T-helper 2 cell treated with Interferon-gamma antibody and Interleukin-4, amounts not matched to agents 5 μg/mL and 100 μg/mL, for 36 hours (primary cell): ENCODE measurements around the gene KIAA1755.

Experiments
- DNase-seq: peaks from one replicate; pipeline ENCODE4 v3.0.0; 2021; ENCODE audit warnings: low spot score
- H3K27ac Mint-ChIP-seq: one replicate; pipeline ENCODE4 v1.8.0; 2021; ENCODE audit warnings: mild to moderate bottlenecking, mixed read lengths
- H3K27me3 Mint-ChIP-seq: one replicate; pipeline ENCODE4 v1.8.0; 2021; ENCODE audit warnings: low read depth, mixed read lengths
- H3K36me3 Mint-ChIP-seq: one replicate; pipeline ENCODE4 v1.8.0; 2021; ENCODE audit warnings: low read depth, mixed read lengths
- H3K4me1 Mint-ChIP-seq: one replicate; pipeline ENCODE4 v1.8.0; 2021; ENCODE audit warnings: low read depth, mixed read lengths
- H3K4me3 Mint-ChIP-seq: one replicate; pipeline ENCODE4 v1.8.0; 2022; ENCODE audit warnings: mild to moderate bottlenecking, moderate library complexity, mixed read lengths
- H3K9me3 Mint-ChIP-seq: one replicate; pipeline ENCODE4 v1.8.0; 2021; ENCODE audit warnings: mixed read lengths

The KIAA1755 gene

GRCh38 chr20:38219006-38219950, 41.3 kb downstream of the KIAA1755 start:
- Mint-ChIP-seq H3K4me3 (no peak overlapping the region), H3K9me3 (no peaks in the 10 kb centered on the region), H3K4me1 (peaks cover 2% of the 10 kb centered on the region)

GRCh38 chr20:38218566-38218885, 42.0 kb downstream of the KIAA1755 start:
- Mint-ChIP-seq H3K27ac (no peak overlapping the region), H3K4me3 (no peak overlapping the region), H3K4me1 (peaks cover 2% of the 10 kb centered on the region), H3K9me3 (no peaks in the 10 kb centered on the region), H3K27me3 (no peaks in the 10 kb centered on the region), H3K36me3 (no peaks in the 10 kb centered on the region)
- no peak for DNase-seq

More at GRCh38 chr20:38219006-38219950, 41.3 kb downstream of the KIAA1755 start:
- no peak for DNase-seq
- Mint-ChIP-seq H3K27me3 (no peaks in the 10 kb centered on the region), H3K36me3 (no peaks in the 10 kb centered on the region), H3K27ac (no peak overlapping the region)

DNA sequence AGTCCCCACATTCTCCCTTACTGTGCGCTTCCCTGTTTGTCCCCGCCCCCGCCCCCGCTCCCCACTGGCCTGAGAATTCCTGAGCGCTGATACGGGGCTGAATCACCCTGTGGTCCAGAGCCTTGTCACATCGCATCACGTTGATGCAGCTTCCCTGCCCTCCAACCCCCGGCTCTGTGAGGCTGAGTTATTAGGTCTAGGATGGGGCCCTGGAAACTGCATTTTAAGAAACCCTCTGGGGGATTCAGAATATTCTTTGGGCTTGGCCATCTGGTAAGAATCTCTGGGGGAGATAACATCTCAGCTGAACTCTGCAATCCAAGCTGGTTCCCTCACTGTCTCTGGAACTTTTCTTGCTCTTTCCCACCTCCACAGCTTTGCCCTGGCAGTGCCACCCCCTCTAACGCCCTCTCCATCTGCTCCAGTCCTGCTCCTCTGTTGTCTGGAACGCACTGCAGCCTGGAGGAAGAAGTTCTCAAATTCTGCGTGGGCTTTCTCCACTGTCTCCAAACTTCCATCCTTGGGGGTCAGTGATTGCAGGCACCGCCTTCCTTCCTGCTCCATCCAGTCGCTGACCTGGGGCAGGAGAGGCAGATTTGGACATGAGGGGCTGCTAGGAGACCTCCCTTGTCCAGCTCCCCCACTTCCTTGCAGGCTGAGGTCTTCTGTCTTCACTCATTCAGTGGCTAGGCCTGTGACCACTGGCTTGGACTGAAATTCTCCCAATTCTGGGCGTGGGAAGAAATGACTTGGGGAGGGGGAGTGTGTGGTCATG, 42.6 kb downstream of the KIAA1755 start:
- no peaks in the 10 kb centered on the region for H3K36me3 Mint-ChIP-seq
- H3K4me1 Mint-ChIP-seq = peaks cover 2% of the 10 kb centered on the region
- no peaks in the 10 kb centered on the region for H3K27me3 Mint-ChIP-seq
- H3K9me3 Mint-ChIP-seq = no peaks in the 10 kb centered on the region
- no peak for DNase-seq
- H3K27ac Mint-ChIP-seq = no peak overlapping the region
- H3K4me3 Mint-ChIP-seq = no peak overlapping the region

DNA sequence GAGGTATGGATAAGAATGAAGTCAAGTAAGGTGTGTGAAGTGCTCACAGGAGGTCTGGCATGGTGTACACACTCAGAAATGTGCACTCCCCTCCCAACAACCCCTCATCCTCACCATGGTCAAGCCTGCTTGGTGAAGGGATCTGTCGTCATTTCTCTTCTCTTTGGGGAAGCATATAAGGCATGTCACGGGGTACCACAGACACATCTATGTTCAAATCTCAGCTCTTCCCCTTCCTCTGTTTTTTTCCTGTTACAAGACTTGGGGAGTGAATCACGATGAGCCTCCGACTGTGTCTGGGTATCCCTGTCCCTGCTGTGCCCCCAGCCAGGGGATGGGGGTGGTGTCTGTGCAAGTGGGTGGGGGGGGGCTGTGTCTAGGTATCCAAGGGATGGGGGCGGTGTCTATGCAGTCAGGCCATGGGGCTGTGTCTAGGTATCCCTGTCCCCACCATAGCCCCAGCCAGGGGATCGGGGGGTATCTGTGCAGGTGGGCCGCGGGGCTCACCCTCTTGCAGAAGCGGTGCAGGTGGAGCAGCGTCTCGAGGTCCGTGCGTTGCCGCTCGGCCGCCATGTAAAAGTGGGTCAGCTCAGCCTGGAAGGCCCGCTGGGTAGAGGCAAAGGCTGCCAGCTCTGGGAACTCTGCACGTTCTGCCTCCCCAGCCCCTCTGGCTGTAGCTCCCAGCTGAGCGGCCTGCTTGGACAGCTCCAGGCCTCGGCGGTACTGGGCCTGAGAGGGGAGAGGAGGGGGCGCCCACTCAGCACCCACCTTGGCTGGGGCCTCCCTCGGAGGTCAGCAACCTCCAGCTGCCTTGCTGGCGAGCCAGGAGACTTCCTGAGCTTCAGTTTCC, 43.6 kb downstream of the KIAA1755 start:
- H3K4me3 Mint-ChIP-seq = no peak overlapping the region
- DNase-seq = no peak
- H3K4me1 Mint-ChIP-seq = peaks cover 2% of the 10 kb centered on the region
- H3K27me3 Mint-ChIP-seq = no peaks in the 10 kb centered on the region
- H3K36me3 Mint-ChIP-seq = no peaks in the 10 kb centered on the region
- no peak overlapping the region for H3K27ac Mint-ChIP-seq
- H3K9me3 Mint-ChIP-seq = no peaks in the 10 kb centered on the region

- H3K9me3 Mint-ChIP-seq = no peaks in the 10 kb centered on the region
- H3K27ac Mint-ChIP-seq = no peak overlapping the region
- H3K4me1 Mint-ChIP-seq = peaks cover 2% of the 10 kb centered on the region
- H3K27me3 Mint-ChIP-seq = no peaks in the 10 kb centered on the region
- no peak overlapping the region for H3K4me3 Mint-ChIP-seq
- DNase-seq = no peak
- no peaks in the 10 kb centered on the region for H3K36me3 Mint-ChIP-seq
These were observed 44.3 kb downstream of the KIAA1755 start for GRCh38 chr20:38216201-38216600.

- Mint-ChIP-seq H3K27me3 (no peaks in the 10 kb centered on the region), H3K4me1 (no peaks in the 10 kb centered on the region), H3K9me3 (no peaks in the 10 kb centered on the region), H3K27ac (no peak overlapping the region), H3K36me3 (no peaks in the 10 kb centered on the region), H3K4me3 (no peak overlapping the region)
- DNase-seq = no peak
These were observed 45.0 kb downstream of the KIAA1755 start for GRCh38 chr20:38215194-38216182.

DNA sequence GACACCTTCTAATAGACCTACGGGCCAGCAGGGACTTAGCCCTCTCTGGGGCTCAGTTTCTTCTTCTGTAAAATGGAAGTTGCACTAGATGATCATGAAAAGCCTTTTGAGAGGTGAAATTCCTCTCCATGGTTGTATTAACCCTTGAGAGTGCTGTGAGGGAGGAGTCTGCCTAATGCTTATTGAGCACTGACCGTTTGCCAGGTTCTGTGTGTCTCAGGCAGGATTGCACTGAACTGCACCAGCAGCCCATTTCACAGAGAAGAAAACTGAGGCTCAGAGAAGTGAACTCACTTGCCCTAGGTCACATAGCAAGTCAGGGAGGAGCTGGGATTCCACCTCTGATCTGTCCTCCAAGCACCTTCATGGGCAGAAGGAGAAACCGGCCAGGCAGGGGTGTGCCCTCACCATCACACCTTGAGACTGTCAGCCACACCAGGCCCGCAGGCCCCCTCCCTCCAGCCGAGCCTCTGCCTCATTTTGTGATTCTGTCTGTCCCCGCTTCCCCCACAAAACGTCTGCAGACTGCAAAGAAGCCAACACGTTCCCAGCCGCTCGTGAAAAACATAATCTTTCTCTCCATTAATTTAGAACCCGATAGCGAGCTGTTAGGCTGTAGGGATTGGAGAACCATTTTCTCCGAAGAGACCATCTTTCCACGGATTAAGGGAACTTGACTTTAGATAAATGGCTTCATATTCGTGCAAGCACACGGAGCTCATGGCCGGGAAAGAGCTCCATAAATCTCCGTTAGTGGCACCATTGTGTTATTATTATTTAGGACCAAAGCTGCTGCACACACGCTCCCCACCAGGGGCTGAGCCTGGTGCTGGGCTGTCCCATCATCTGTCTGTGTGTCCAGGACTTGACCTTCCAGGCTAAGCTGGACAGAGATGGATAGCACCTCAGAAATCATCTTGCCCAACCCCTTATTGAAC, 46.0 kb downstream of the KIAA1755 start:
- H3K36me3 Mint-ChIP-seq = no peaks in the 10 kb centered on the region
- no peaks in the 10 kb centered on the region for H3K27me3 Mint-ChIP-seq
- no peak overlapping the region for H3K27ac Mint-ChIP-seq
- H3K4me1 Mint-ChIP-seq = no peaks in the 10 kb centered on the region
- DNase-seq = no peak
- H3K4me3 Mint-ChIP-seq = no peak overlapping the region
- no peaks in the 10 kb centered on the region for H3K9me3 Mint-ChIP-seq

- no peak for DNase-seq
- Mint-ChIP-seq H3K27me3 (no peaks in the 10 kb centered on the region), H3K9me3 (no peaks in the 10 kb centered on the region), H3K27ac (no peak overlapping the region), H3K4me1 (no peaks in the 10 kb centered on the region), H3K4me3 (no peak overlapping the region), H3K36me3 (no peaks in the 10 kb centered on the region)
These were observed 47.0 kb downstream of the KIAA1755 start for GRCh38 chr20:38213607-38213940.

DNA sequence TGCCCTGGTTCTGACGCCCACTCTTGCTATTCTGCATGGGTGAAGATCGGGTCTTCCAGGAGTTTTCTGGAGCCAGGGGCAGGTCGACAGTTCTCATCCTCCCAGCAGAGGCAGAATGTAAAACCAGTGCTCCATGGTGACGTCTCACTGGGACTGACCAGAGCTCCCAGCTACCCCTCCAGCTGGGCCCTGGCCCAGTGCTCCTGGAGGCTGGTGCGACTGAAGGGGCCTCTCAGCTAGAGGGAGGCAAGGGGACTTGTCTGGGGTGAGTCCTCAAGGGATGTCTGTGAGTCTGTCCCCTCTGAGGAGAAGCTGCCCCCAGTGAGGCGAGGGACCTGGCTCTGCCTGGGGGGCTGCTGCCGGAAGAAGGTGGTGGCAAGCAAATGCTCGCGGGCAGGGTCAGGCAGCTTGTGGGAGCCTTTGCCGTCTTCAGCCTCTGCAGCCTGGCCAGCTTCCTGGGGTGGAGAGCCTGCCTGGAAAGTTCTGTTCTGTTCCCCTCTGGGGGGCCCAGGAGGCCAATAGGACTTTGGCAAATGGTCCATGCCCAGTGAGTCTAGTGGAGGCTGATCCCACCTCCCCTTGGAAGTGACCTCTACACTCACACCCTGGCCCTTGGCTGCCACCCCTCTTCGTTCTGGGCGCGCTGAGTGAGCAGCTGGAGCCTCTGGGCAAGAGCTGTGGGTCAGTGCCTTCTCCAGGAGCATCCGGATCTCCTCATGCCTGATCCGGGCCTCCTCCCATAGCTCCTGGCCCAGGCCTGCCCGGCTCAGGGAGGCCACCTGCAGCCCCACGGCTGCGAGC, 47.5 kb downstream of the KIAA1755 start:
- Mint-ChIP-seq H3K4me1 (no peaks in the 10 kb centered on the region), H3K36me3 (no peaks in the 10 kb centered on the region), H3K4me3 (no peak overlapping the region), H3K27me3 (no peaks in the 10 kb centered on the region), H3K27ac (no peak overlapping the region), H3K9me3 (no peaks in the 10 kb centered on the region)
- DNase-seq = no peak

DNA sequence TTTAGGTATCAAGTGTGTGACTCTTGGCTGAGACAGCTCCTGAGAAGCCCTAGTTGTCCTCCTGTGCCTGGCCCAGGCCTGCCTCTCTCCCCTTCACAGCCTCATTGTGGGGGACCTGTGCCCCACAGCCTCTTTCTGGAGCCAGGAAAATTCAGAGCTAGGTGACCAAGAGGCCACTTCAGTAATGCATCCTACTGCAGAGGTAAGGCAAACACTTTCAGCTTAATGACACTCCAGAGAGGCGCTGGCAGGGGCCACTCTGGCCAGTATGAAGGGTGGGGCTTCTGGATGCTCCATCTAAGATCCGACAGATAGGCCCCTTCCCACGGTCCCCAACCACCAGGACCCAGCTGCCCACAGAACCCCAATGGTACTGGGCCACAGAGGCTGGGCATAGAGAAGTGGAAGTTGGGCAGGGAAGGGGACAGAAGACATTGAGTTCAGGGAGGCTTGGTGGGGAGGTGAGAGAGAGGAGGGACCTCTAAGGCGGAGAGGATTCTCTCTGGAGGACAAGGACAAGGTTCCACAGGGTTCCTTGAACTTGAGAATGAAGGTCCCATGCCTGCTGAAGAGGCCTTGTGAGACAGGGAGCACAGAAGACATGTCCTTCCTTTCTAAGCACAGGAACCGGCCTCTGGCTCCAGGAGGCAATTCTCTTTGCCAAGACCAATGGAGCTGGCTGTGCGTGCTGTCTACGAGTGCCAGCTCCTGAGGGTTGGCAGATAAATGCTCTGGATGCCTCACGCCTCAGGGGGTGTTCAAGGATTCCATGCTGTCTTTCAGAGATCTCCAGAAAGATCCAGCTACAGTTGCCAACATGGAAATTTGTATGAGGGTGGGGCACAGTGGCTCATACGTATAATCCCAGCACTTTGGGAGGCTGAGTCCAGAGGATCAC, 49.1 kb downstream of the KIAA1755 start:
- Mint-ChIP-seq H3K27ac (no peak overlapping the region), H3K4me3 (no peak overlapping the region), H3K9me3 (no peaks in the 10 kb centered on the region), H3K4me1 (no peaks in the 10 kb centered on the region), H3K36me3 (no peaks in the 10 kb centered on the region), H3K27me3 (peaks cover 4% of the 10 kb centered on the region)
- DNase-seq = no peak

DNA sequence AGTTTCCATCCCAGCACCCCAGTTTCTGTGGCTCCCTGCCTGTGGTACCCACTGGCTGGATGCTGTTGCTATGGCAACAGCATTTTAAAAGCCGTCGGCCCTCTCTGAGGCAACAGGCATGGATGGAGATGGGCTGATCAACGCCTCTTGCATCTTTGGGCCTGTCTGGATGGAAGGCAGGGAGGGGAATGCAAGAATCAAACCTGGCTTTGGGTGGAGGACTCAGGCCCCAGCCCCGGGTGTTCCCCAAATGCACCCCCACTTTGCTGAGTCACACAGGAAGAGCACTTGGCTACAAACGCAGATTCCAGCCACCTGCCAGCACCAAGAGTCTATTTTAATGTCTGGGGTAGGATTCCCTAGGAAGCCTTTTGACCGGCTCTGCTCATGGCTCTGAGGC, 49.8 kb downstream of the KIAA1755 start:
- H3K27ac Mint-ChIP-seq = no peak overlapping the region
- no peak for DNase-seq
- no peaks in the 10 kb centered on the region for H3K36me3 Mint-ChIP-seq
- H3K9me3 Mint-ChIP-seq = no peaks in the 10 kb centered on the region
- peaks cover 7% of the 10 kb centered on the region for H3K27me3 Mint-ChIP-seq
- no peak overlapping the region for H3K4me3 Mint-ChIP-seq
- H3K4me1 Mint-ChIP-seq = no peaks in the 10 kb centered on the region
